ENCODE measurements around the gene HELZ.

GRCh38 chr17:67253384-67253783 is 8.4 kb upstream of the HELZ start:
- TF ChIP-seq, protein P1, sequence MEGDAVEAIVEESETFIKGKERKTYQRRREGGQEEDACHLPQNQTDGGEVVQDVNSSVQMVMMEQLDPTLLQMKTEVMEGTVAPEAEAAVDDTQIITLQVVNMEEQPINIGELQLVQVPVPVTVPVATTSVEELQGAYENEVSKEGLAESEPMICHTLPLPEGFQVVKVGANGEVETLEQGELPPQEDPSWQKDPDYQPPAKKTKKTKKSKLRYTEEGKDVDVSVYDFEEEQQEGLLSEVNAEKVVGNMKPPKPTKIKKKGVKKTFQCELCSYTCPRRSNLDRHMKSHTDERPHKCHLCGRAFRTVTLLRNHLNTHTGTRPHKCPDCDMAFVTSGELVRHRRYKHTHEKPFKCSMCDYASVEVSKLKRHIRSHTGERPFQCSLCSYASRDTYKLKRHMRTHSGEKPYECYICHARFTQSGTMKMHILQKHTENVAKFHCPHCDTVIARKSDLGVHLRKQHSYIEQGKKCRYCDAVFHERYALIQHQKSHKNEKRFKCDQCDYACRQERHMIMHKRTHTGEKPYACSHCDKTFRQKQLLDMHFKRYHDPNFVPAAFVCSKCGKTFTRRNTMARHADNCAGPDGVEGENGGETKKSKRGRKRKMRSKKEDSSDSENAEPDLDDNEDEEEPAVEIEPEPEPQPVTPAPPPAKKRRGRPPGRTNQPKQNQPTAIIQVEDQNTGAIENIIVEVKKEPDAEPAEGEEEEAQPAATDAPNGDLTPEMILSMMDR (IDR thresholded peaks at IDR 0.05; ENCODE audit: low read depth, low read length, missing input control): no peak
- TF ChIP-seq, protein P2, sequence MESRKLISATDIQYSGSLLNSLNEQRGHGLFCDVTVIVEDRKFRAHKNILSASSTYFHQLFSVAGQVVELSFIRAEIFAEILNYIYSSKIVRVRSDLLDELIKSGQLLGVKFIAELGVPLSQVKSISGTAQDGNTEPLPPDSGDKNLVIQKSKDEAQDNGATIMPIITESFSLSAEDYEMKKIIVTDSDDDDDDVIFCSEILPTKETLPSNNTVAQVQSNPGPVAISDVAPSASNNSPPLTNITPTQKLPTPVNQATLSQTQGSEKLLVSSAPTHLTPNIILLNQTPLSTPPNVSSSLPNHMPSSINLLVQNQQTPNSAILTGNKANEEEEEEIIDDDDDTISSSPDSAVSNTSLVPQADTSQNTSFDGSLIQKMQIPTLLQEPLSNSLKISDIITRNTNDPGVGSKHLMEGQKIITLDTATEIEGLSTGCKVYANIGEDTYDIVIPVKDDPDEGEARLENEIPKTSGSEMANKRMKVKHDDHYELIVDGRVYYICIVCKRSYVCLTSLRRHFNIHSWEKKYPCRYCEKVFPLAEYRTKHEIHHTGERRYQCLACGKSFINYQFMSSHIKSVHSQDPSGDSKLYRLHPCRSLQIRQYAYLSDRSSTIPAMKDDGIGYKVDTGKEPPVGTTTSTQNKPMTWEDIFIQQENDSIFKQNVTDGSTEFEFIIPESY (IDR thresholded peaks at IDR 0.05): no peak
- no peak for TF ChIP-seq MAX (IDR thresholded peaks at IDR 0.05)
- TF ChIP-seq REST (IDR thresholded peaks at IDR 0.05): no peak
- no peak for TF ChIP-seq YY1 (IDR thresholded peaks at IDR 0.05)
